Measurements from ENCODE around the gene CFAP69.
A peak's percentile ranks its signal among the peaks of the same experiment; 100 is the strongest.
"Not testable (repeated sequence)": the region's sequence is repeated elsewhere in the genome, so short reads cannot be mapped to it uniquely, and the experiment has no call there.

CFAP69 gene

DNA sequence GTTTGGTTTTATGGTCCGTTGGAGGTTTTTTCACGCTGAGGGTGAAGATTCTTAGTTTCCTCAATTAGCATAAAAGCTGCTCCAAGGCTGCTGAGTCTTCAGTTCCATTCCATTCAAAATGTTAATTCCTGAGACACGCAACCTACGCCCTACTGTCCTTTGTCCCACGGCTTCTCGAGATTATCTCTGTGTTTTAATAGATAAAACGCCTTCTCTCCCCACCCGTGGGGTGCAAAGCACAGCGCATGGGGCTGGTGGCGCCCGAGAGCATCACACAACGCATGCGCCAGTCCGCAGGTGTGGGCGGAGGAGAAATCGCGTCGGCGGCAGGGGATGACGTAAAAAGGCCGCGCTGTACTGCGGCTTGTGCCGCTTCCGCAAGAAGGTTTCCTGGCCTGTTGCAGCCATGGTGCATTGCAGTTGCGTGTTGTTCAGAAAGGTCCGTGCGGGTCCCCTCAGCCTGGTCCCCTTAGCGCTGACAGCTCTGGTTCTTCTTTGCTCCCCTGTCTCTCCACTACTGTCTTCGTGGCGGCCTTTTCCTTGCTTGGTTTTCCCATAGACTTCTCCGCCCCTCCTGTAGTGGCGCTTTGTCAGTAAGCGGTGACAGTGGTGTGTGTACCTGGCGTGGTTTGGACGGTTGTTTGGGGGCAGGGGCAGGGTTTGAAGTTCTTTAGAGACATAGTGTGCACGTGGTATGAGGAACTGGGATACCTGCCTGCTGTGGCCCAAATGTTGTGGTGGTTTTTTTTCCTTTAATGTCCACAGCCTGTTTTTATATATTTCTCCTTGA lies 101.6 kb downstream of the CFAP69 start, which contains the start of gene GTPBP10:
TSS of gene GTPBP10 (plus strand) at position 381 of the 790 bp plus-strand sequence. CDS start at position 407, 26 bp downstream.
- peak; percentile 90 to 94 for DNase-seq

- peak; percentile 14 to 21 for DNase-seq
Observed at GRCh38 chr7:90347759-90348158, 102.8 kb downstream of the CFAP69 start.

GRCh38 chr7:90349305-90349704 lies 104.3 kb downstream of the CFAP69 start:
- DNase-seq: no peak

GRCh38 chr7:90350032-90350431 lies 105.1 kb downstream of the CFAP69 start:
- DNase-seq: not testable (repeated sequence)

DNA sequence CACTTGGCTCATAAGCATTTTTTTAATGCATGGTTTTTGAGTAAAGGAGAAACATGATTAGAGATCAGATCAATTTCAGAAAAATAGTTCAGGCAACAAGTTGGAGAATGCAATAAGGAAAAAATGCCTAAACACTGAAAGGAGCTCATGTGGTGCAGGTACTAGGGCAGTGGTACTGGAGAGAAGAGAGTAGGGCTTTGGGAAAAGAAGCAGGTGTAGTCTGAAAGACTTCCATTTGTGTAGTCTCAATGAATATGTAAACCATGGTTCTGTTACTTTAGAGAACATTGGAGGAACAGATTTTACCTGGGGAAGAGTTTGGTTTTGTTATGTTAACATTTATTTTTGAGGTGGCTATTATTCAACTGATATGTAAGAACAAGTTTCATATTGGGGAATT lies 107.0 kb downstream of the CFAP69 start:
- DNase-seq: no peak
